HG03159 (cell line): ENCODE measurements around the gene TMEM161B.
"Not testable (repeated sequence)": the region's sequence is repeated elsewhere in the genome, so short reads cannot be mapped to it uniquely, and the experiment has no call there.

Experiments
- ATAC-seq: cut with Tn5 transposase; IDR thresholded peaks from one replicate; pipeline ENCODE4 v1.9.1; 2021; ENCODE audit warnings: mild to moderate bottlenecking, moderate library complexity; ENCODE audit not compliant: unreplicated experiment

The TMEM161B gene

DNA sequence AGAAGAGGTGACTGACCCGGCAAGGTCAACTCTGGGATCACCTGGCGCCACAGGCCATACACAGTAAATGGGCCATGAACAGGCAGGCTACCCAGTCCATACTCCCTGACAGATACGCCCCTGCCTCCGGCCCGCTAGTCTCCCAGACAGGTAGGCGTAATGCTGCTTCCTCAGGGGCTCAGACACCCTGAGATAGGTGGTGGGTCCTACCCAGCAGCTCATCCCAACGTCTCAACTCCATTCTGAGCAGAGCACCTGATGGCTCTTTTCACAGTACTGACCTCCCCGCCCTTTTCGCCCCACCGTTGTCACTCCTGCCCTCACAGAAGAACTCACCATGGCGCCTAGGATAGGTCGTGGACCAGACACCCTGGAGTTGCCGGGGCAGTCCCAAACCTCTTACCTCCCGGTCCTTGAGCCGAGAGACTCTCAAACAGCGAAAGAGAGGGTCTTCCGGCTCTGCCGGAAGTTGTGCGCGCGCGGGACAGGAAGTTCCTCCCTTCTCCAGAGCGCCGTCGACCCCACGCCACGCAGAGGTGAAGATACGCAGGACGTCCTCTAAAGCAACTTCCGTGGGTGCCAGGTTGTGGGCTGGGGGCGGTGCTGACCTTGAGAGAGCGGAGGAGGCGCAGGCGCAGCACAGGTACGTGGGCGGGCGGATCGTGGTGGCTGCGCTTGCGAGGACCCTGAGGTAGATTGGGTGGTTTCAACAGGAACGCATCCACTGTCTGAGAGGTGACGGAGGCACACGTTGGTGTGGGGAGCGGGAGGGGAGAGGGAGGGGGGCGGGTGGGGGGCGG, at the start of gene TMEM161B:
TMEM161B (minus strand) TSS at position 461 of the 800 bp plus-strand sequence; CDS start at position 339, 122 bp downstream.
- ATAC-seq = peak; percentile 99

DNA sequence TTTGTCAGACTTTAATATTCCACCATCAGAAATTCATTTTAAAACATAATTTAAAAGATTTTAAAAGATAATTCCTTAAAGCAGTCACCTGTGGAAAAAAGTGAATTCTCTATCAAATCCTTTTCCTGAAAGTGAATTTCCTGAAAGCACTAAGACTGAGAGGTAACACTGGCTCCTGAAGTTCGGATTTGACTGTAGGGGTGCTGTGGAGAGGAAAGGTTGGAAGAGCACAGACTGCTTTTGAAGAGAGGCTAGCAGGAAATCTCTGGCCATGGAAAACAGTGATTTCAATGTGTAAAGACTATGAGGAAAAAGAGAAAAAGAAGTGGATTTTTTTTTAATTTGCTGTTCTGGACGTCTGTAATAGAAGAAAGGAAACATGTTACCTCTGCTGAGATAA, 35.7 kb upstream of the TMEM161B start:
- ATAC-seq = no peak

DNA sequence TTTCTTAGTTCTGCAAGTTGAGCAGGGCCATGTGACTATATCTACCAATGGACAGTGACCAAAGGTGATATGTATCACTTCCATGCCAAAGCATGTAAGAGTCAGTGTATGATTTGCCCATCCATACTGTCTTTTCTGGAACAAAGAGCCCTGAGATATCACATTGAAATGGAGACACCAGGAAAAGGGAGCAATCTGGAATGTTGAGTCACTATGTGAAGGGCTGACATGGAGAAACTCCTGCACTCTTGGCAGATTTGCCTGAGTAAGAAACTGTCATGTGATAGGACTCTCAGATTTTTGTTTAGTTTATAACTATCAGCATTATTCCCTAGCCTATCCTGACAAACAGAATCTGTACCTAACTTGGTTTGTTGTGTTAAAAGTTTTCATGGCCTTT, 29.8 kb upstream of the TMEM161B start:
- no peak for ATAC-seq

- no peak for ATAC-seq
Measured at GRCh38 chr5:88290801-88291200, 22.2 kb upstream of the TMEM161B start.

- no peak for ATAC-seq
Measured at GRCh38 chr5:88288528-88289197, 20.0 kb upstream of the TMEM161B start.

GRCh38 chr5:88287846-88288527, 19.3 kb upstream of the TMEM161B start:
- no peak for ATAC-seq

GRCh38 chr5:88287302-88287701, 18.7 kb upstream of the TMEM161B start:
- ATAC-seq = no peak

DNA sequence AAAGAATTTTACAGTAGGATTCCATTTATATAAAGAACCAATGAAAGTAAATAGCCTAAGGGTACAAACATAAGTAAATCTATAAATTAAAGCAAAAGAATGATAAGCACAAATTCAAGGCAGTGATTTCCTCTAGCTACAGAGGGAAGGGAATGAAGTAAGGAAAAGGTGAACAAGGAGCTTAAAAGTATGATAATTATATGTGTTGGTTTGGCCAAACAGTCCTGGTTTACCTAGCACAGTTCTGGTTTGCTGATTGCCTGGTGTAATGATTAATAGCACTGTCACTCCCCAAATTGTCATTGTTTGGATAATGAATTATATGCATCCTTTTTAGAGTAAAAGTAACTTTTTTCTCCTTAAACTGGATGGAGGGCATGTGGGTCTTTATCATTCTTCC, 15.0 kb upstream of the TMEM161B start:
- ATAC-seq = no peak

DNA sequence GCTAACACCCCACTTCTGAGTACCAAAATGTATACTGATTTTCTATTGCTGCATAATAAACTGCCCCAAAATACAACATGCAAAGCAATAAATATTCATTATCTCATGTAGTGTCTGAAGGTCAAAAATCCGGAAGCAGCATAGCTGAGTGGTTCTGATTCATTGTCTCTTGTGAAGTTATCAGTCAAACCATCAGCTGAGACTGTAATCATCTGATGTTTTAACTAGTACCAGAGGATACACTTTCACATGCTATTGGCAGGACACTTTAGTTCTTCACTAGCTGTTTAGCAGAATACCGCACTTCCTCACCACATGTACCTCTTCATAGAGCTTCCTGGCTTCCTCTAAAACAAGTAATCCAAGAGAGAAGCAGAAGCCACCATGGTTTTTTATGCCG, 12.7 kb upstream of the TMEM161B start:
- no peak for ATAC-seq

- ATAC-seq = no peak
Measured at GRCh38 chr5:88279584-88279983, 10.9 kb upstream of the TMEM161B start.

- ATAC-seq = no peak
Measured at GRCh38 chr5:88276378-88276777, 7.7 kb upstream of the TMEM161B start.

GRCh38 chr5:88275581-88275980, 6.9 kb upstream of the TMEM161B start:
- ATAC-seq = no peak

GRCh38 chr5:88269222-88269771, 652 bp upstream of the TMEM161B start:
- ATAC-seq = peak; percentile 9

DNA sequence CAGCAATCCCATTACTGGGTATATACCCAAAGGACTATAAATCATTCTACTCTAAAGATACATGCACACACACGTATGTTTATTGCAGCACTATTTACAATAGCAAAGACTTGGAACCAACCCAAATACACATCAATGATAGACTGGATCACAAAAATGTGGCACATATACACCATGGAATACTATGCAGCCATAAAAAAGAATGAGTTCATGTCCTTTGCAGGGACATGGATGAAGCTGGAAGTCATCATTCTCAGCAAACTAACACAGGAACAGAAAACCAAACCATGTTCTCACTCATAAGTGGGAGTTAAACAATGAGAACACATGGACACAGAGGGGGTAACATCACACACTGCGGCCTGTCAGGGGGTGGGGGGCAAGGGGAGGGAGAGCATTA, 4.1 kb downstream of the TMEM161B start:
- not testable (repeated sequence) for ATAC-seq

GRCh38 chr5:88263349-88263748, 5.3 kb downstream of the TMEM161B start:
- ATAC-seq = no peak

GRCh38 chr5:88262116-88262515, 6.5 kb downstream of the TMEM161B start:
- ATAC-seq = no peak

- no peak for ATAC-seq
Measured at GRCh38 chr5:88258636-88259035, 10.0 kb downstream of the TMEM161B start.

DNA sequence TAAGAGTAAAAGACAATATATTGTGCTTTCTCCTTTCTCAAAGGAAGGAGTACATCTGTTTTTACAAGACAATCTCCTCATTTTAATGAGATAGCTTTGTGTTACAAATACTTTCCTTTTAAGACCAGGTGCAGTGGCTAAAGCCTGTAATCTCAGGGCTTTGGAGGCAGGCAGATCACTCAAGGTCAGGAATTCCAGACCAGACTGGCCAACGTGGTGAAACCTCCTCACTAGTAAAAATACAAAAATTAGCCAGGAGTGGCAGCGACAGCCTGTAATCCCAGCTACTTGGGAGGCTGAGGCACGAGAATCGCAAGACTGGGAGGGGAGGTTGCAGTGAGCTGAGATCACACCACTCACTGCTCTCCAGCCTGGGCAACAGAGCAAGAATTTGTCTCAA, 11.8 kb downstream of the TMEM161B start:
- no peak for ATAC-seq

DNA sequence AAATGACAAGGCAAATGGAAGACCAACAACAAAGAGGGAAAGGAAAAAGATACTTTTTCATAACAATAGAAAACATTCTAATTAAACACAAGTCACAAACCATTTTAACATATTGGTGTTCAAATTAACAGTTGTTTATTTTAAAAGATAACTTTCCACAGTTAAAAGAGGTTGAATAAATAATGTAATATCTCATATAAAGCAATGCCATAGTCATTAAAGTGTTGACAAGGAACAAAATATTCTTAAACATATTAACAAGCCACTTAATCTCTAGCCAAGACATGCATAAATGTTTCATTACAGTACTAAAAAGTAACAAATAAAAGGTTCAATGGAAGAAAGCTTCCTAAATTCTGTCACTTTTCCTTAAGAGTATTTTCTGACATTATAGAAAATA, 12.6 kb downstream of the TMEM161B start:
- ATAC-seq = no peak

DNA sequence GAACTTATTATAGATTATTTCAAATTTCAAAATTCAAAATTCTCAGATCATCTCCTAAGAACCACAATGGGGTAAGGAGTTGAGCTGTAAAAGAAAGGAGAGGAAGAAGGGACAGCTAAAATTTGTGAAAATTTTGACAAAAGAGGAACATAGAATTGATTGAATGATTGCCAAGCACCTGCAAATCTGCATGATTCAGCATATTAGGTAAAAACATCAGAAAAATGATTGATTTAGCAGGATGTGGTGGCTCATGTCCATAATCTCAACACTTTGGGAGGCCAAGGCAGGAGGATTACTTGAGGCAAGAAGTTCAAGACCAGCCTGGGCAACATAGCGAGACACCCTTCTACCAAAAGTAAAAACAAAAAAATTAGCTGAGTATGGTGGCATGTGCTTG, 14.3 kb downstream of the TMEM161B start:
- ATAC-seq = no peak

DNA sequence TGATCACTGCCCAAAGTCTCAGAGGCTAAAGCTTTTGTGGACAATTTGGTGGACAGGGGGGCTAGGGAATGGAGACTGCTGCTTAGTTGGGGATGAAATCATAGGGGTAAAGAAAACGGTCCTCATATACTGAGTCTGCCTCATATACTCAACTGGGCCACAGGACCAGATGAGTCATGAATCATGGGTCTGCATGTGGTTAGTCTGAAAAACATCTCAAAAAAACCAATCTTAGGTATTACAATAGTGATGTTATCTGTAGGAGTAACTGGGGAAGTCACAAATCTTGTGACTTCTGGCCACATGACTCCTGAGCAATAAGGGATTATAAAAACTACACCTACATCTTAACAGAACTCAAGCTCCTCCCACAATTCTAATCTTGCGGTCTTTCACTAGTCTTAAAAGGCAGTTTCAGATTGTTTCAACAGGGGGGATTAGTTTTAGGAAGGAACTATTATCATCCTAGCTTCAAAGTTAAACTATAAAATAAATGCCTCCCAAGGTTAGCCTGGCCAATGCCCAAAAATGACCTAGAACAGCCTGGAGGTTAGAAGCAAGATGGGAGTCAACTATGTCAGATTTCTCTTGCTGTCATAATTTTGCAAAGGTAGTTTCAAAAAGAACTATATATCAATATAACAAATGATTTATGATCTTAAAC, 17.5 kb downstream of the TMEM161B start:
- ATAC-seq = peak; percentile 75
